Measurements from ENCODE around the gene SURF6. TPM values are rescaled to one million over a fixed set of nuclear protein-coding genes. Genes with fewer than 3 reads are reported as not detected.
A peak's percentile ranks its signal among the peaks of the same experiment; 100 is the strongest.

SURF6 gene
- total and polyA plus RNA-seq, 2 experiments from 2014 or later: 17.6 to 27.6 TPM

DNA sequence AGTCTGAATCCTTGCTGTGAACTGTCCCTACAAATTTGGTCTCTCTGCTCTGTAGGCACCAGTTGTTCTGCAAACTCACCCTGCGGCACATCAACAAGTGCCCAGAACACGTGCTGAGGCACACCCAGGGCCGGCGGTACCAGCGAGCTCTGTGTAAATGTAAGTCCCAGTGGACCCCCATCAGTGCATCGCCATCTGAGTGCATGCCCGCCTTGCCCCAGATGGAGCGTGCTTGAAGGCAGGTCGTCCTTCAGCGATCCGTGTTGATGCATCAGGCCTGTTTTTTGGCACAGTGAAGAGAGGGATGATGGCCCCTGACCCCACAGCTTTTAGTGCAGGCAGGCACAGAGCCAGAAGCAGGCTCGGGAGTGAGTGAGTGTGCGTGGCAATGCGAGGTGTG is 21.7 kb upstream of the SURF6 start:
- Histone ChIP-seq H4K20me1 (replicated peaks; ENCODE audit: insufficient read depth) (peaks cover 13% of the 10 kb centered on the region; the same call in 1 of the 2 replicates), H3K27ac (ENCODE audit: low read depth) (no peak overlapping the region)
- H3K27ac Mint-ChIP-seq: no peak overlapping the region

More for the DNA sequence above, 21.7 kb upstream of the SURF6 start:
- Histone ChIP-seq H3K9me2 (ENCODE audit: insufficient read depth) (no peaks in the 10 kb centered on the region), H3K36me3 (ENCODE audit: insufficient read depth) (peaks cover 9% of the 10 kb centered on the region), H3K4me1 (ENCODE audit: insufficient read depth) (peaks cover 8% of the 10 kb centered on the region; the same call in 1 of the 2 replicates), H3K4me3 (peak overlapping the region; percentile 94), H3F3A (replicated peaks; ENCODE audit: low read depth) (peaks cover 28% of the 10 kb centered on the region), H3K79me2 (replicated peaks; ENCODE audit: insufficient read depth) (peaks cover 23% of the 10 kb centered on the region), H3K4me2 (peak overlapping the region; percentile 93), H2AFZ (no peak overlapping the region), H3K27me3 (ENCODE audit: insufficient read depth) (no peaks in the 10 kb centered on the region)
- Mint-ChIP-seq H3K9me3 (no peaks in the 10 kb centered on the region), H3K27me3 (ENCODE audit: insufficient read depth, low read depth, poor library complexity) (peaks cover 19% of the 10 kb centered on the region), H3K4me3 (peak overlapping the region; percentile 79), H3K4me1 (peaks cover 8% of the 10 kb centered on the region; the same call in 2 of the 3 replicates), H3K36me3 (ENCODE audit: low read depth) (peaks cover 54% of the 10 kb centered on the region)
- TF ChIP-seq NANOG (IDR thresholded peaks at IDR 0.05; ENCODE audit: borderline replicate concordance): no peak
- TF ChIP-seq, protein P1, sequence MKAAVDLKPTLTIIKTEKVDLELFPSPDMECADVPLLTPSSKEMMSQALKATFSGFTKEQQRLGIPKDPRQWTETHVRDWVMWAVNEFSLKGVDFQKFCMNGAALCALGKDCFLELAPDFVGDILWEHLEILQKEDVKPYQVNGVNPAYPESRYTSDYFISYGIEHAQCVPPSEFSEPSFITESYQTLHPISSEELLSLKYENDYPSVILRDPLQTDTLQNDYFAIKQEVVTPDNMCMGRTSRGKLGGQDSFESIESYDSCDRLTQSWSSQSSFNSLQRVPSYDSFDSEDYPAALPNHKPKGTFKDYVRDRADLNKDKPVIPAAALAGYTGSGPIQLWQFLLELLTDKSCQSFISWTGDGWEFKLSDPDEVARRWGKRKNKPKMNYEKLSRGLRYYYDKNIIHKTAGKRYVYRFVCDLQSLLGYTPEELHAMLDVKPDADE (IDR thresholded peaks at IDR 0.05): no peak
- TF ChIP-seq EZH2 (IDR thresholded peaks at IDR 0.05; ENCODE audit: low read depth, unreplicated experiment): no peak
- TF ChIP-seq, protein P2, sequence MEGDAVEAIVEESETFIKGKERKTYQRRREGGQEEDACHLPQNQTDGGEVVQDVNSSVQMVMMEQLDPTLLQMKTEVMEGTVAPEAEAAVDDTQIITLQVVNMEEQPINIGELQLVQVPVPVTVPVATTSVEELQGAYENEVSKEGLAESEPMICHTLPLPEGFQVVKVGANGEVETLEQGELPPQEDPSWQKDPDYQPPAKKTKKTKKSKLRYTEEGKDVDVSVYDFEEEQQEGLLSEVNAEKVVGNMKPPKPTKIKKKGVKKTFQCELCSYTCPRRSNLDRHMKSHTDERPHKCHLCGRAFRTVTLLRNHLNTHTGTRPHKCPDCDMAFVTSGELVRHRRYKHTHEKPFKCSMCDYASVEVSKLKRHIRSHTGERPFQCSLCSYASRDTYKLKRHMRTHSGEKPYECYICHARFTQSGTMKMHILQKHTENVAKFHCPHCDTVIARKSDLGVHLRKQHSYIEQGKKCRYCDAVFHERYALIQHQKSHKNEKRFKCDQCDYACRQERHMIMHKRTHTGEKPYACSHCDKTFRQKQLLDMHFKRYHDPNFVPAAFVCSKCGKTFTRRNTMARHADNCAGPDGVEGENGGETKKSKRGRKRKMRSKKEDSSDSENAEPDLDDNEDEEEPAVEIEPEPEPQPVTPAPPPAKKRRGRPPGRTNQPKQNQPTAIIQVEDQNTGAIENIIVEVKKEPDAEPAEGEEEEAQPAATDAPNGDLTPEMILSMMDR (conservative IDR thresholded peaks at IDR 0.05; ENCODE audit: low read depth in 2 of 2): no peak
- TF ChIP-seq CREB1 (CRISPR knock-in tag; IDR thresholded peaks at IDR 0.05; ENCODE audit: low read depth): no peak
- TF ChIP-seq, protein P3, sequence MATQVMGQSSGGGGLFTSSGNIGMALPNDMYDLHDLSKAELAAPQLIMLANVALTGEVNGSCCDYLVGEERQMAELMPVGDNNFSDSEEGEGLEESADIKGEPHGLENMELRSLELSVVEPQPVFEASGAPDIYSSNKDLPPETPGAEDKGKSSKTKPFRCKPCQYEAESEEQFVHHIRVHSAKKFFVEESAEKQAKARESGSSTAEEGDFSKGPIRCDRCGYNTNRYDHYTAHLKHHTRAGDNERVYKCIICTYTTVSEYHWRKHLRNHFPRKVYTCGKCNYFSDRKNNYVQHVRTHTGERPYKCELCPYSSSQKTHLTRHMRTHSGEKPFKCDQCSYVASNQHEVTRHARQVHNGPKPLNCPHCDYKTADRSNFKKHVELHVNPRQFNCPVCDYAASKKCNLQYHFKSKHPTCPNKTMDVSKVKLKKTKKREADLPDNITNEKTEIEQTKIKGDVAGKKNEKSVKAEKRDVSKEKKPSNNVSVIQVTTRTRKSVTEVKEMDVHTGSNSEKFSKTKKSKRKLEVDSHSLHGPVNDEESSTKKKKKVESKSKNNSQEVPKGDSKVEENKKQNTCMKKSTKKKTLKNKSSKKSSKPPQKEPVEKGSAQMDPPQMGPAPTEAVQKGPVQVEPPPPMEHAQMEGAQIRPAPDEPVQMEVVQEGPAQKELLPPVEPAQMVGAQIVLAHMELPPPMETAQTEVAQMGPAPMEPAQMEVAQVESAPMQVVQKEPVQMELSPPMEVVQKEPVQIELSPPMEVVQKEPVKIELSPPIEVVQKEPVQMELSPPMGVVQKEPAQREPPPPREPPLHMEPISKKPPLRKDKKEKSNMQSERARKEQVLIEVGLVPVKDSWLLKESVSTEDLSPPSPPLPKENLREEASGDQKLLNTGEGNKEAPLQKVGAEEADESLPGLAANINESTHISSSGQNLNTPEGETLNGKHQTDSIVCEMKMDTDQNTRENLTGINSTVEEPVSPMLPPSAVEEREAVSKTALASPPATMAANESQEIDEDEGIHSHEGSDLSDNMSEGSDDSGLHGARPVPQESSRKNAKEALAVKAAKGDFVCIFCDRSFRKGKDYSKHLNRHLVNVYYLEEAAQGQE (IDR thresholded peaks at IDR 0.05; ENCODE audit: unreplicated experiment): no peak
- TF ChIP-seq, protein P4, sequence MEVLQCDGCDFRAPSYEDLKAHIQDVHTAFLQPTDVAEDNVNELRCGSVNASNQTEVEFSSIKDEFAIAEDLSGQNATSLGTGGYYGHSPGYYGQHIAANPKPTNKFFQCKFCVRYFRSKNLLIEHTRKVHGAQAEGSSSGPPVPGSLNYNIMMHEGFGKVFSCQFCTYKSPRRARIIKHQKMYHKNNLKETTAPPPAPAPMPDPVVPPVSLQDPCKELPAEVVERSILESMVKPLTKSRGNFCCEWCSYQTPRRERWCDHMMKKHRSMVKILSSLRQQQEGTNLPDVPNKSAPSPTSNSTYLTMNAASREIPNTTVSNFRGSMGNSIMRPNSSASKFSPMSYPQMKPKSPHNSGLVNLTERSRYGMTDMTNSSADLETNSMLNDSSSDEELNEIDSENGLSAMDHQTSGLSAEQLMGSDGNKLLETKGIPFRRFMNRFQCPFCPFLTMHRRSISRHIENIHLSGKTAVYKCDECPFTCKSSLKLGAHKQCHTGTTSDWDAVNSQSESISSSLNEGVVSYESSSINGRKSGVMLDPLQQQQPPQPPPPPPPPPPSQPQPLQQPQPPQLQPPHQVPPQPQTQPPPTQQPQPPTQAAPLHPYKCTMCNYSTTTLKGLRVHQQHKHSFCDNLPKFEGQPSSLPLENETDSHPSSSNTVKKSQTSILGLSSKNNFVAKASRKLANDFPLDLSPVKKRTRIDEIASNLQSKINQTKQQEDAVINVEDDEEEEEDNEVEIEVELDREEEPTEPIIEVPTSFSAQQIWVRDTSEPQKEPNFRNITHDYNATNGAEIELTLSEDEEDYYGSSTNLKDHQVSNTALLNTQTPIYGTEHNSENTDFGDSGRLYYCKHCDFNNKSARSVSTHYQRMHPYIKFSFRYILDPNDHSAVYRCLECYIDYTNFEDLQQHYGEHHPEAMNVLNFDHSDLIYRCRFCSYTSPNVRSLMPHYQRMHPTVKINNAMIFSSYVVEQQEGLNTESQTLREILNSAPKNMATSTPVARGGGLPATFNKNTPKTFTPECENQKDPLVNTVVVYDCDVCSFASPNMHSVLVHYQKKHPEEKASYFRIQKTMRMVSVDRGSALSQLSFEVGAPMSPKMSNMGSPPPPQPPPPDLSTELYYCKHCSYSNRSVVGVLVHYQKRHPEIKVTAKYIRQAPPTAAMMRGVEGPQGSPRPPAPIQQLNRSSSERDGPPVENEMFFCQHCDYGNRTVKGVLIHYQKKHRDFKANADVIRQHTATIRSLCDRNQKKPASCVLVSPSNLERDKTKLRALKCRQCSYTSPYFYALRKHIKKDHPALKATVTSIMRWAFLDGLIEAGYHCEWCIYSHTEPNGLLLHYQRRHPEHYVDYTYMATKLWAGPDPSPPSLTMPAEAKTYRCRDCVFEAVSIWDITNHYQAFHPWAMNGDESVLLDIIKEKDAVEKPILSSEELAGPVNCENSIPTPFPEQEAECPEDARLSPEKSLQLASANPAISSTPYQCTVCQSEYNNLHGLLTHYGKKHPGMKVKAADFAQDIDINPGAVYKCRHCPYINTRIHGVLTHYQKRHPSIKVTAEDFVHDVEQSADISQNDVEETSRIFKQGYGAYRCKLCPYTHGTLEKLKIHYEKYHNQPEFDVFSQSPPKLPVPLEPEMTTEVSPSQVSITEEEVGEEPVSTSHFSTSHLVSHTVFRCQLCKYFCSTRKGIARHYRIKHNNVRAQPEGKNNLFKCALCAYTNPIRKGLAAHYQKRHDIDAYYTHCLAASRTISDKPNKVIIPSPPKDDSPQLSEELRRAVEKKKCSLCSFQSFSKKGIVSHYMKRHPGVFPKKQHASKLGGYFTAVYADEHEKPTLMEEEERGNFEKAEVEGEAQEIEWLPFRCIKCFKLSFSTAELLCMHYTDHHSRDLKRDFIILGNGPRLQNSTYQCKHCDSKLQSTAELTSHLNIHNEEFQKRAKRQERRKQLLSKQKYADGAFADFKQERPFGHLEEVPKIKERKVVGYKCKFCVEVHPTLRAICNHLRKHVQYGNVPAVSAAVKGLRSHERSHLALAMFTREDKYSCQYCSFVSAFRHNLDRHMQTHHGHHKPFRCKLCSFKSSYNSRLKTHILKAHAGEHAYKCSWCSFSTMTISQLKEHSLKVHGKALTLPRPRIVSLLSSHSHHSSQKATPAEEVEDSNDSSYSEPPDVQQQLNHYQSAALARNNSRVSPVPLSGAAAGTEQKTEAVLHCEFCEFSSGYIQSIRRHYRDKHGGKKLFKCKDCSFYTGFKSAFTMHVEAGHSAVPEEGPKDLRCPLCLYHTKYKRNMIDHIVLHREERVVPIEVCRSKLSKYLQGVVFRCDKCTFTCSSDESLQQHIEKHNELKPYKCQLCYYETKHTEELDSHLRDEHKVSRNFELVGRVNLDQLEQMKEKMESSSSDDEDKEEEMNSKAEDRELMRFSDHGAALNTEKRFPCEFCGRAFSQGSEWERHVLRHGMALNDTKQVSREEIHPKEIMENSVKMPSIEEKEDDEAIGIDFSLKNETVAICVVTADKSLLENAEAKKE (CRISPR knock-in tag; IDR thresholded peaks at IDR 0.05): no peak
- ATAC-seq (no peak), DNase-seq (ENCODE audit: low spot score) (no peak)
